ENCODE measurements around the gene ZNF35.

The ZNF35 gene

GRCh38 chr3:44648564-44649229 lies at the start of gene ZNF35:
Gene ZNF35, plus strand, starts transcription at chr3:44648732. Its CDS starts 2,336 bp downstream, at chr3:44651068.
- H3K4me1 ChIP-seq, result no peaks in the 10 kb centered on the region
- no peaks in the 10 kb centered on the region for H3K27me3 ChIP-seq (ENCODE audit: low read depth)
- no peak for DNase-seq (ENCODE audit: low spot score in 2 of 2)
- no peaks in the 10 kb centered on the region for H3K36me3 ChIP-seq (replicated peaks)
- no peaks in the 10 kb centered on the region for H3K9me3 ChIP-seq
- no peak within 1 kb of the TSS for H3K4me3 ChIP-seq
- in situ Hi-C loops (cut with MboI; ENCODE audit: low sequenced_read_pairs), result no loop called here

GRCh38 chr3:44601749-44602148 lies 46.8 kb upstream of the ZNF35 start:
- Histone ChIP-seq H3K27me3 (ENCODE audit: low read depth) (no peaks in the 10 kb centered on the region), H3K9me3 (no peaks in the 10 kb centered on the region), H3K4me3 (no peak overlapping the region), H3K36me3 (replicated peaks) (no peaks in the 10 kb centered on the region), H3K4me1 (no peaks in the 10 kb centered on the region)
- DNase-seq (ENCODE audit: low spot score in 2 of 2), result no peak
- in situ Hi-C loops (cut with MboI; ENCODE audit: low sequenced_read_pairs), result no loop called here

GRCh38 chr3:44612678-44613077 lies 35.9 kb upstream of the ZNF35 start:
- Histone ChIP-seq H3K9me3 (no peaks in the 10 kb centered on the region), H3K4me3 (no peak overlapping the region), H3K4me1 (no peaks in the 10 kb centered on the region), H3K36me3 (replicated peaks) (no peaks in the 10 kb centered on the region), H3K27me3 (ENCODE audit: low read depth) (no peaks in the 10 kb centered on the region)
- in situ Hi-C loops (cut with MboI; ENCODE audit: low sequenced_read_pairs), result no loop called here
- DNase-seq (ENCODE audit: low spot score in 2 of 2), result no peak

- Histone ChIP-seq H3K9me3 (no peaks in the 10 kb centered on the region), H3K4me3 (peak within 1 kb of the TSS; percentile 58), H3K4me1 (peaks cover 12% of the 10 kb centered on the region), H3K36me3 (replicated peaks) (0 out of 2 replicates have a peak, but pooled peaks cover under 1% of the 10 kb centered on the region), H3K27me3 (ENCODE audit: low read depth) (no peaks in the 10 kb centered on the region)
- DNase-seq (ENCODE audit: low spot score in 2 of 2), result peak; percentile 84 to 91
- in situ Hi-C loops (cut with MboI; ENCODE audit: low sequenced_read_pairs), result no loop called here
These were observed 23.6 kb upstream of the ZNF35 start, which contains the start of gene ZNF197 for GRCh38 chr3:44624749-44625480. Gene ZNF197, plus strand, starts transcription at chr3:44625036. Its CDS starts 4,119 bp downstream, at chr3:44629155.

GRCh38 chr3:44628716-44629115 lies 19.8 kb upstream of the ZNF35 start:
- Histone ChIP-seq H3K9me3 (no peaks in the 10 kb centered on the region), H3K36me3 (replicated peaks) (peaks cover 29% of the 10 kb centered on the region), H3K4me3 (no peak overlapping the region), H3K27me3 (ENCODE audit: low read depth) (no peaks in the 10 kb centered on the region), H3K4me1 (peaks cover 12% of the 10 kb centered on the region)
- in situ Hi-C loops (cut with MboI; ENCODE audit: low sequenced_read_pairs), result no loop called here
- no peak for DNase-seq (ENCODE audit: low spot score in 2 of 2)

- DNase-seq (ENCODE audit: low spot score in 2 of 2), result no peak
- Histone ChIP-seq H3K9me3 (no peaks in the 10 kb centered on the region), H3K36me3 (replicated peaks) (peaks cover 44% of the 10 kb centered on the region), H3K4me3 (no peak overlapping the region), H3K4me1 (no peaks in the 10 kb centered on the region), H3K27me3 (ENCODE audit: low read depth) (no peaks in the 10 kb centered on the region)
- in situ Hi-C loops (cut with MboI; ENCODE audit: low sequenced_read_pairs), result no loop called here
These were observed 16.3 kb upstream of the ZNF35 start for GRCh38 chr3:44632193-44632592.

GRCh38 chr3:44642337-44642736 lies 6.2 kb upstream of the ZNF35 start:
- H3K9me3 ChIP-seq, result no peaks in the 10 kb centered on the region; the same call in none of the 2 replicates
- H3K36me3 ChIP-seq (replicated peaks), result peaks cover 41% of the 10 kb centered on the region
- H3K4me1 ChIP-seq, result no peaks in the 10 kb centered on the region
- H3K4me3 ChIP-seq, result no peak overlapping the region
- no peak for DNase-seq (ENCODE audit: low spot score in 2 of 2)
- in situ Hi-C loops (cut with MboI; ENCODE audit: low sequenced_read_pairs), result no loop called here
- H3K27me3 ChIP-seq (ENCODE audit: low read depth), result no peaks in the 10 kb centered on the region

- Histone ChIP-seq H3K4me1 (no peaks in the 10 kb centered on the region), H3K4me3 (no peak overlapping the region), H3K36me3 (replicated peaks) (peaks cover 36% of the 10 kb centered on the region), H3K27me3 (ENCODE audit: low read depth) (no peaks in the 10 kb centered on the region), H3K9me3 (no peaks in the 10 kb centered on the region; the same call in none of the 2 replicates)
- in situ Hi-C loops (cut with MboI; ENCODE audit: low sequenced_read_pairs), result no loop called here
- no peak for DNase-seq (ENCODE audit: low spot score in 2 of 2)
These were observed 5.5 kb upstream of the ZNF35 start for GRCh38 chr3:44643024-44643423.

GRCh38 chr3:44647771-44648170 lies 761 bp upstream of the ZNF35 start:
- DNase-seq (ENCODE audit: low spot score in 2 of 2), result no peak
- H3K4me1 ChIP-seq, result no peaks in the 10 kb centered on the region
- H3K9me3 ChIP-seq, result no peaks in the 10 kb centered on the region; the same call in none of the 2 replicates
- no peak overlapping the region for H3K4me3 ChIP-seq
- H3K36me3 ChIP-seq (replicated peaks), result peaks cover 2% of the 10 kb centered on the region
- in situ Hi-C loops (cut with MboI; ENCODE audit: low sequenced_read_pairs), result no loop called here
- no peaks in the 10 kb centered on the region for H3K27me3 ChIP-seq (ENCODE audit: low read depth)

- Histone ChIP-seq H3K36me3 (replicated peaks) (no peaks in the 10 kb centered on the region), H3K4me1 (no peaks in the 10 kb centered on the region), H3K4me3 (no peak overlapping the region), H3K9me3 (no peaks in the 10 kb centered on the region), H3K27me3 (ENCODE audit: low read depth) (no peaks in the 10 kb centered on the region)
- in situ Hi-C loops (cut with MboI; ENCODE audit: low sequenced_read_pairs), result no loop called here
- no peak for DNase-seq (ENCODE audit: low spot score in 2 of 2)
These were observed 1.2 kb downstream of the ZNF35 start for GRCh38 chr3:44649709-44650108.

- Histone ChIP-seq H3K4me1 (no peaks in the 10 kb centered on the region), H3K4me3 (no peak overlapping the region), H3K9me3 (0 out of 2 replicates have a peak, but pooled peaks cover under 1% of the 10 kb centered on the region), H3K36me3 (replicated peaks) (no peaks in the 10 kb centered on the region), H3K27me3 (ENCODE audit: low read depth) (no peaks in the 10 kb centered on the region)
- no peak for DNase-seq (ENCODE audit: low spot score in 2 of 2)
- in situ Hi-C loops (cut with MboI; ENCODE audit: low sequenced_read_pairs), result no loop called here
These were observed 5.5 kb downstream of the ZNF35 start for GRCh38 chr3:44654039-44654438.

- Histone ChIP-seq H3K27me3 (ENCODE audit: low read depth) (no peaks in the 10 kb centered on the region), H3K4me3 (no peak overlapping the region), H3K36me3 (replicated peaks) (no peaks in the 10 kb centered on the region), H3K9me3 (0 out of 2 replicates have a peak, but pooled peaks cover 4% of the 10 kb centered on the region), H3K4me1 (no peaks in the 10 kb centered on the region)
- no peak for DNase-seq (ENCODE audit: low spot score in 2 of 2)
- in situ Hi-C loops (cut with MboI; ENCODE audit: low sequenced_read_pairs), result no loop called here
These were observed 10.5 kb downstream of the ZNF35 start for GRCh38 chr3:44659015-44659414.

GRCh38 chr3:44659434-44659833 lies 10.9 kb downstream of the ZNF35 start:
- Histone ChIP-seq H3K9me3 (0 out of 2 replicates have a peak, but pooled peaks cover 4% of the 10 kb centered on the region), H3K36me3 (replicated peaks) (no peaks in the 10 kb centered on the region), H3K4me3 (no peak overlapping the region), H3K4me1 (no peaks in the 10 kb centered on the region), H3K27me3 (ENCODE audit: low read depth) (no peaks in the 10 kb centered on the region)
- in situ Hi-C loops (cut with MboI; ENCODE audit: low sequenced_read_pairs), result no loop called here
- no peak for DNase-seq (ENCODE audit: low spot score in 2 of 2)

GRCh38 chr3:44661189-44661588 lies 12.7 kb downstream of the ZNF35 start:
- in situ Hi-C loops (cut with MboI; ENCODE audit: low sequenced_read_pairs), result no loop called here
- H3K36me3 ChIP-seq (replicated peaks), result no peaks in the 10 kb centered on the region

More at GRCh38 chr3:44661189-44661588, 12.7 kb downstream of the ZNF35 start:
- Histone ChIP-seq H3K9me3 (0 out of 2 replicates have a peak, but pooled peaks cover 4% of the 10 kb centered on the region), H3K4me1 (no peaks in the 10 kb centered on the region), H3K27me3 (ENCODE audit: low read depth) (no peaks in the 10 kb centered on the region), H3K4me3 (no peak overlapping the region)
- DNase-seq (ENCODE audit: low spot score in 2 of 2), result no peak
